GM21786 (cell line): ENCODE results near the gene SMPDL3B.
A peak's percentile ranks its signal among the peaks of the same experiment; 100 is the strongest.

Experiments used
- ATAC-seq: cut with Tn5 transposase; IDR thresholded peaks from one replicate; pipeline ENCODE4 v1.9.1; 2021; ENCODE audit not compliant: unreplicated experiment

SMPDL3B gene

DNA sequence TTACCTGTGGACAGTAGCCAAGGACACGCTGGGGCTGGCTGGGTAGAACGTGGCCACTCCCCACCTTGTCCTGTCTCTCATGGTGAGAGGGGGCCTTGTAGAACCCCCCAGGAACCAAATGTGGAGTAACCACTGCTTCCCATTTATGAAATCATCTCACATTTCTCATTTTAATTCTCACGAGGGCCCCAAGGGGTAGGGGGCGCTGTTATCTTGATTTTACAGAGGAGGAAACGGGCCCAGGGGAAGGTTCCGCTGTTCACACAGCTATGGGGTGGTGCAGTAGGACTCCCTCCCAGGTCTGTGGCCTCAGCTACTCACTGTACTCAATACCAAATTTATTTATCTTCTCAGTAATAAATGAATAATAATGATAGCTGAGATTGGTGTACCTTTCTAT is 5.5 kb downstream of the SMPDL3B start:
- ATAC-seq = no peak

DNA sequence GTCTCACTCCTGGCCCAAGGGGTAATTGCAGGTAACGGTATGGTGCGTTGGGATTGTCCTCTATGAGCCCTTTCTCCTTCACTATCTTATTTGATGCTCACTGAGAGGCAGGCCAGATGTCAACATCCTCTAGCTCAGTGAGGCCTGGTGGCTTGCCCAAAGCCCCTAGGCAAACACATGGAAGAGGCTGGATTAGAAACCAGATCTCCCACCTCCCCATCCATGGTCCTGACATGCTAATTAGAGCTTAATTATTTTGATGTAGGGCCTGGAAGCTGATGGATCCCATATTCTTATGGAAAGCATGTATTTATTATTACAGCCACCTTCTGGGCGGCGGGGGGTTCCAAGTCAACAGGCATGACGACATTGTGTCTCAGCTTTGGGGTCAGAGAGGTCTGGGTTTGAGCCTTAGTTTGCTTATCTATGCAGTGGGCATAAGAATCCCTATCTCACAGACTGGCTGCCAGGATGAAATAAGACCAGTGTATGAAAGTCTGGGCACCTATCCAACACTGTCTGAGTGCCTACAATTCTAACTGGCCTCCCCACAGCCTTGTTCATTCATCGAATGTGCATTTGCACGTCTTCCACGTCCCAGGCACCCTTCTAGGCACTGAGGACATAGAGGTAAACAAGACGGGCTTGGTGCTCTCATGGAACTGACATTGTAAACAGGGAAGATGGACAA is 6.2 kb downstream of the SMPDL3B start:
- no peak for ATAC-seq

DNA sequence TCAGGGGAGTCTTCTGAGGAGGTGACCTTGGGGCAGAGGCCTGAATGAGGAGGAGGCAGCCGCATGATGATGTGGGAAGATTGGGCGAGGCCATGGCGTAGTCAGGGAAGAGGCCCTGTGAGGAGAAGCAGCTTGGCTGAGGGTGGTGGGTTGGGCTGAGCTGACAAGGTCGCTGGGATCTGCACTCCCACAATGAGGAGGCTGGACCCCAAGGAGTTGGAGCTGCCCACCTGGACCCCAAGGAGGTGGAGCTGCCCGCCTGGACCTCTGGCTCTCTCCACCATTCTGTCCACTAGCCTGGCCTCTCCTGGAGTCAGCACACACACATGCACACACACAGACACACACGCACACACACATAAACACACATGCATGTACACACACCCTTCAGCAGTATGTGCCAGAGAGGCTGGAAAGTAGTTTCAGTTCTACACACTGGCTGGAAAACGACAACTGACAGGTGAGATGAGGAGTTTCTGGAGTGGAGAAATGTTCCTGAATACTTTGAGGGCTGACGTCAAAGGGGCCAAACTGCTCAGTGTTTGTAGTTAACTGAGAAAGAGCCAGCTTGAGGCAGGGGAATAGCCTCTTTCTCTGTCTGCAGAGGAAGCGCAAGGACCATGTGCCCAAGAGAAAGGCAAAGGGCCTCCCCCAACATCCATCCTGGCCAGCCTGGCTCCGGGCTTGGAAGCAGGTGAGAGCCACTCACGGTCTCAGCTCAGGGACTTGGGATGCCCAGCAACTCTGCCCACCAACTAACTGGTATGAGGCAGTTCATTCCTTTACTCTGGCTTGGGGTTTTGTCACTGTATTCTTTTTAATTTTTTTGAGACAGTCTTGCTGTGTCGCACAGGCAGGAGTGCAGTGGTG is 7.1 kb downstream of the SMPDL3B start:
- ATAC-seq = no peak

DNA sequence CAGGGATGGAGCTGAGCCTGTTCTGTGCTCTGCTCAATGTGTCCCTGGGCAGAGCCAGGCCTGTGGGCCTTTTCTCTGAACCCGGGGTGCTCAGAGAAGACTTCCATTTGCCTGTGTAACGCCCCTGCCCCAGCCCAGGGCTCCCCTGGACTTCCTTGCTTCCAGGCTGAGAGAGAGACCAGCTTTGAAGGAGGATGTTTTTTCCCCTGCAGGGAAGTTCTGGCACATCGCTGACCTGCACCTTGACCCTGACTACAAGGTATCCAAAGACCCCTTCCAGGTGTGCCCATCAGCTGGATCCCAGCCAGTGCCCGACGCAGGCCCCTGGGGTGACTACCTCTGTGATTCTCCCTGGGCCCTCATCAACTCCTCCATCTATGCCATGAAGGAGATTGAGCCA is 10.2 kb downstream of the SMPDL3B start:
- no peak for ATAC-seq

DNA sequence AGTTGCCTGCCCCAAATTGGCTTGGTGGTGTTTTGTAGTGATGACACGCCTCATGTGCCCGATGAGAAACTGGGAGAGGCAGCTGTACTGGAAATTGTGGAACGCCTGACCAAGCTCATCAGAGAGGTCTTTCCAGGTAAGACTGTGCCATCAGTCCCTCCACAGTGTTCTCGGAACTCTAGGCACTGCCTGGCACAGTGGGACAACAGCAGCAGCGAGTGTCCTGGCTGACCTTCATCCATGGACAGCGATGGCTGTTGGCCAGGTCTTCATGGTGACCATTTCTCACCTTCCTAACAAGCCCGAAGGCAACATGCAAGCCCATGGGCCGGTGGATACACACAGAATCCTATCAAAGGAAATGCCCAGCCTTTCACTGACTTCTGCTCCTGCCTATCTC is 14.2 kb downstream of the SMPDL3B start:
- no peak for ATAC-seq

DNA sequence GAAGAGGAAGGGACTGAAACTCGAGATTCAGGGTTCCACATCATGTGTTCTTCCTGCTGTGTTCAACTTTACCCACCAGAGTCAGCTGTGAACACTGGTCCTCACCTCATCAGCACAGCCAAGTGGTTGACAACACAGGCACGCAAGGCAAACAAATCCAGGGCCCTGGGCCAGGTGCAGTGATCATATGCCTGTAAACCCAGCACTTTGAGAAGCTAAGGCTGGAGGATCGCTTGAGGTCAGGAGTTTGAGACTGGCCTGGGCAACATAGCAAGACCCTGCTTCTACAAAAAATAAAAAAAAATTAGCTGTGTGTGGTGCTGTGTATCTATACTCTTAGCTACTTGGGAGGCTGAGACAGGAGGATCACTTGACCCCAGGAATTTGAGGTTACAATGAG is 16.6 kb downstream of the SMPDL3B start:
- ATAC-seq = no peak

DNA sequence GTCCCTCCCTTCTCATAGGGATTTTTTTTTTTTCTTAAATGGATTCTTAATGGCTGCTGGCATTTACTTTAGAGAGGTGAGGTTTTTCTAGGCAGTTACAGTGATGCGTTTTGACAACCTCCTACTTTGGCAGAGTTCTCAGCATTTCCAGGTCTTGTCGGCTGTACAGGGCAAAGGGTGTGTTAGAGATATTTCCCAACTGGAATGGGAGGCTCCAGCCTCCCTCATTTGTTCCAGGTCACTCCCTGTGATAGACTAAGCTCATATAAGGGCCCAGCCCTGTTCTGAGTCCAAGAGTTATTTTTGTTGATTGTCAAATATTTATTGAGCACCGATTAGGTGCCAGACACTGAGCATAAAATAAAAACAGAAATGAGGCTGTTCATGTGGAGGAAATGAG is 17.3 kb downstream of the SMPDL3B start:
- ATAC-seq = no peak

DNA sequence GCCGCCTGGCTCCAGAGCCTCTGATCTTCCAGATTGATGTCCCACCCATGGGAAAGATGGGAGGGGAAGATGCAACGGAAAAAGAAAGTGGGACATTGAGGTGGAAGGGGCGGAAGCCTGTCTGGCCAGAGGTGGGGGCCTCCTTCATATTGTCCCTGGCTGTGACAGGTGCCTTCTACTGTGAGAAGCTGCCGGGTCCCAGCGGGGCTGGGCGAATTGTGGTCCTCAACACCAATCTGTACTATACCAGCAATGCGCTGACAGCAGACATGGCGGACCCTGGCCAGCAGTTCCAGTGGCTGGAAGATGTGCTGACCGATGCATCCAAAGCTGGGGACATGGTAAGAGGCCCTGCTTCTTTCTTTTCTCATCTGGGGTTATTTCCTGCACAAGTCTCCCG is 19.4 kb downstream of the SMPDL3B start:
- ATAC-seq = no peak

DNA sequence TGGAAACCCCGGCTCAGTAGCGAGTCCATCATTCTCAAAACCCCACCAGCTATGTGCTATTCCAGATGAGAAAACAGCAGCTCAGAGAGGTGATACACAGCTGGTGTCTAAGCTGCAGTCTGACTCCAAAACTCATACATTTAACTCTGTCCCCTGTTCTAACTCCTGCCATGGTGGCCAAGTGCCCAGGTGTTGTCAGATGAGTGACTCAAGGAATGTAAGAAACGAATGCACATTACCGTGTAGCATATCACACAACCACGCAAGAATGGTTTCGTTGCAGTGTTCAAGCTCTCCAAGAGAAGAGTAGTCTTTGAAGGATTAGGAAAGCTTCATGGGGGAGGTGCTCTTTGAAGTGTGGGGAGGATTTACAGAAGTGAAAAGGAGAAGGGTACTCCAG is 20.3 kb downstream of the SMPDL3B start:
- ATAC-seq = no peak

DNA sequence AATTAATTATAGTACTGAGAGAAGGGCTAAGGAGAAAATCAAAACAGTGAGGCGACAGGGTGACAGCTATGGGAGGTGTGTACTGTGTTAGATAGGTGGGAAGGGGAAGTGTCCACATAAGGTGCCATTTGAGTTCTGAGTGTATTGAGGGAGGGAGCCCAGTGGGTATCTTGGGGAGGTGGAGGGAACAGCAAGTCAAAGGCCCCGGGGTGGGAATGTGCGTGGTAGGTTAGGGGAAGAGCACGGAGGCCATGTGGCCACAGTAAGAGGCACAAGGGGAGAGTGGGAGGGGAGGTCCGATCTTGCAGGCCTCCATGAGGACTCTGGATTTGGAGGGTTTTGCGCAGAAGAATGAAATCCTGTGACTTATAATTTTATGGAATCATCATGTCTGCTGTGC is 22.0 kb downstream of the SMPDL3B start:
- no peak for ATAC-seq

DNA sequence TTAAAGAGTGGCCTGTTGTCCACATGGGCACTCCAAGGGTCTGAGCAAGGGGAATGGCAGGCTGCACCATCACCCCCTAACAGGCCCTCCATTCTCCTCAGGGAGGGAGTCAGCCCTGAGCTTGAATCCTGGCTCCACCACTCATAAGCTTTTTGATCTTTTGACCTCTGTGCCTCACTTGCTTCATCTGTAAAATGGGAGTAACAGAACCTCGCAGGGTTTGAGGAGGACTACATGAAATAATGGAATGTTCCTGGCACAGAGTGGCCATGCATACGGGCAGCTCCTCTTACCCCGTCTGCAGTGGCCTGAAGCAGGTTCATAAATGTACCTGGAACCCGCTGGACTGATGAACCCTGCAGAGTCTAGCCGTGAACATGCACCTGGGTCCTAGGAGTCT is 22.9 kb downstream of the SMPDL3B start:
- ATAC-seq = no peak

DNA sequence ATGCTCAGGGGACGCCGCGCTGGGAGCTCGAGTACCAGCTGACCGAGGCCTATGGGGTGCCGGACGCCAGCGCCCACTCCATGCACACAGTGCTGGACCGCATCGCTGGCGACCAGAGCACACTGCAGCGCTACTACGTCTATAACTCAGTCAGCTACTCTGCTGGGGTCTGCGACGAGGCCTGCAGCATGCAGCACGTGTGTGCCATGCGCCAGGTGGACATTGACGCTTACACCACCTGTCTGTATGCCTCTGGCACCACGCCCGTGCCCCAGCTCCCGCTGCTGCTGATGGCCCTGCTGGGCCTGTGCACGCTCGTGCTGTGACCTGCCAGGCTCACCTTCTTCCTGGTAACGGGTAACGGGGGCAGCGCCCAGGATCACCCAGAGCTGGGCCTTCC is 23.7 kb downstream of the SMPDL3B start:
- ATAC-seq = no peak

DNA sequence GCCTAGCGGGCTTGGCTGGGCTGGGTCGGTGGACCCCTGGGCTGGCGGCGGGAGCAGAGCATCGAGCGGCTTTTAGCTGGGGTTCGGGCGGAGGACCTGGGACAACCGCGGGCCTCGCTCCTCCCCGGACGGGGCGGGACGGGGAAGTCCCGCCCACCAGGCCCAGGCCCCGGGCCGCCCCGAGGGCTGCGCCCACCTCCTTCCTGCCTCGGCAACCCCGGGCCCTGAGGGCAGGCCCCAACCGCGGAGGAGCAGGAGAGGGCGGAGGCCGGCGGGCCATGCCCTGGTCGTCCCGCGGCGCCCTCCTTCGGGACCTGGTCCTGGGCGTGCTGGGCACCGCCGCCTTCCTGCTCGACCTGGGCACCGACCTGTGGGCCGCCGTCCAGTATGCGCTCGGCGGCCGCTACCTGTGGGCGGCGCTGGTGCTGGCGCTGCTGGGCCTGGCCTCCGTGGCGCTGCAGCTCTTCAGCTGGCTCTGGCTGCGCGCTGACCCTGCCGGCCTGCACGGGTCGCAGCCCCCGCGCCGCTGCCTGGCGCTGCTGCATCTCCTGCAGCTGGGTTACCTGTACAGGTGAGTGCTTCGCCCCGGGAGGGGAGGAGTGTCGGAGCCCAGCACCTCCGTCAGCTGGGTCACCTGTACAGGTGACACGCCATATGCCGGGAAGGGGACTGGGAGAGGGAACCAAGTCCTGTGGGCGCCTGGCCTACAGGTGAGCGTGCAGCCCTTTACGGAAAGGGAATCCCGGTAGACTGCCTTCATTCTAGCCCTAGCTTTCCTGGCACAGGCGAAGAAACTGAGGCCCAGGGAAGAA is 25.2 kb downstream of the SMPDL3B start, which contains the start of gene XKR8:
TSS of gene XKR8 (plus strand) at position 182 of the 812 bp plus-strand sequence. CDS start at position 279, 97 bp downstream.
- peak; percentile 78 for ATAC-seq

DNA sequence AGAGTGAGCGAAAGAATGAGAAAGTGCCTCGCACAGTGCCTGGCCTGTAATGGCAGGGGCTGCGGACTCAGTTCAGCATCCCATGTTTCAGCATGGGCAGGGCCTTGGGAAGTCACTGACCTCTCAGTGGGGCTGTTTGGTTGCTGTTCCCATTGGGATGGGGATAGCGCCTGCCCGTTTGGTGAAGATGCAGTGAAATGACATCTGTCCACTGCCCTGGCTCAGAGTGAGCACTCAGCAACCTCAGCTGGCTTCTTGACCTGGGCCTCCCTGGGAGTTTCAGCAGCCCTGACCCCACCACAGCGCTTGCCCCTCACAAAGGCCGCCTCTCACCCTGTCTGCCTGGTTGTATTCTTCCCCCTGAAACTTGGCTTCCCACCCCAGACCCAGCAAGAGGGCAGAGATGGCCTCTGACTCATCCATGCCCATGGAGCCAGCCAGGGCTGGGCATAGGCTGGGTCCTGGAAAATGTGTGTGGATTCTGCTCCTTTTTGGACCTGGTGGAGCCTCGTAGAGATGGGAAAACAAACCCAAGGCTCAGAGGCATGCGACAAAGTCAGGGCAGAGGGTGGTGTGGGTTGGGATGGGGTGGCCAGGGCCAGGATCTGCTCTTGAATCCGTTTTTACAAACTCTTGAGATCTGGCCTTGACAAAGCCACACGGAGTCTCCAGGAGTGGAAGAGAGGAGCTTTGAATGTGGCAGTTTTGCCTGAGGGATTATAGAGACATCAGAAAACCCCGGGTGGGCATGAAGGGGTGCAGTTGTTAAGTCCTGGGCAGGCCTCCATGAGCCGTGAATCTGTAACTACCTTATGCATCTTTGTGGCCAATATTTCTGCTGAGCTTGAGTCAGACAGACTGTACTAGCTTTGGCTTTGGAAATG is 26.2 kb downstream of the SMPDL3B start:
- ATAC-seq = no peak

DNA sequence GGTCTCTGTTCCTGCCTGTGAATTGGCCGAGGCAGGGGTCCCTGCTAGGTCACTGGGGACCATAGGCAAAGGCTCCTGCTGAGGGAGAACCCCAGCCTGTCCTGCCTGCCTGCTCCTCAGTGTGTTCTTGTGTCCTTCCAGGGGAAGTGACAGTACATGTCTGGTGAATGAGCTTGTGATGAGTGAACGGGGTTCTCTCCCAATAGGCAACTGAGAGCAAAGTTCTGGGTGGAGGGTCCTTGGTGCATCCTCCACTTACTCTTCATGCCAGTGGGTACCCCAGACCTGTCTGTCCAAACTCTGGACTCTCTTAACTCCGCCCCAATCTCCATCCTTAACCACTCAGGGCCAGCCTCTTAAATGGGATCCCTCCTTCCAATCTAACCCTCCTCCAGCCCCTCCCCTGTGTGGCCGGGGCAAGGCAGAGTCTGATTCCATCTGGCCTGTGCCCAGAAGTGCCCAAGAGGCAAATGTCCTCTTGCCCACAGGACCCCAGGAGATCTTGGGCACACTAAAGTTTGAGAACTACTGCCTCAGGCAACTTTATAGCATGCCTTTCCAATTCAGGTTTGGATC is 26.9 kb downstream of the SMPDL3B start:
- ATAC-seq = no peak

DNA sequence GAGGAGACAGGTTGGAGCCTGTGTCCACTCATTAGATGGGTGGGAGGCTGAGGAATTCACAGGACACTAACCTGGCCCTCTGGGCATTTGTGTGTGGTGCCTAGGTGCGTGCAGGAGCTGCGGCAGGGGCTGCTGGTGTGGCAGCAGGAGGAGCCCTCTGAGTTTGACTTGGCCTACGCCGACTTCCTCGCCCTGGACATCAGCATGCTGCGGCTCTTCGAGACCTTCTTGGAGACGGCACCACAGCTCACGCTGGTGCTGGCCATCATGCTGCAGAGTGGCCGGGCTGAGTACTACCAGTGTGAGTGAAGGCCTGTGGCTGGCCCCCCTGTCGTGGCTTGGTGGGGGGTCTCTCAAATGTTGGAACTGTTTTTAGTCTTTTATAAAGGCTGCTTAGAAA is 28.6 kb downstream of the SMPDL3B start:
- no peak for ATAC-seq

DNA sequence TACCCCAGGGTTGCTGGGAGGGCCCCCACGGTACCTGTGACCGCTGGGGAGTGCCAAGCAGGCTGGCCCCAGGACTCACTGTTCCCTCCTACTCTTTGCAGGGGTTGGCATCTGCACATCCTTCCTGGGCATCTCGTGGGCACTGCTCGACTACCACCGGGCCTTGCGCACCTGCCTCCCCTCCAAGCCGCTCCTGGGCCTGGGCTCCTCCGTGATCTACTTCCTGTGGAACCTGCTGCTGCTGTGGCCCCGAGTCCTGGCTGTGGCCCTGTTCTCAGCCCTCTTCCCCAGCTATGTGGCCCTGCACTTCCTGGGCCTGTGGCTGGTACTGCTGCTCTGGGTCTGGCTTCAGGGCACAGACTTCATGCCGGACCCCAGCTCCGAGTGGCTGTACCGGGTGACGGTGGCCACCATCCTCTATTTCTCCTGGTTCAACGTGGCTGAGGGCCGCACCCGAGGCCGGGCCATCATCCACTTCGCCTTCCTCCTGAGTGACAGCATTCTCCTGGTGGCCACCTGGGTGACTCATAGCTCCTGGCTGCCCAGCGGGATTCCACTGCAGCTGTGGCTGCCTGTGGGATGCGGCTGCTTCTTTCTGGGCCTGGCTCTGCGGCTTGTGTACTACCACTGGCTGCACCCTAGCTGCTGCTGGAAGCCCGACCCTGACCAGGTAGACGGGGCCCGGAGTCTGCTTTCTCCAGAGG is 31.8 kb downstream of the SMPDL3B start:
- no peak for ATAC-seq

DNA sequence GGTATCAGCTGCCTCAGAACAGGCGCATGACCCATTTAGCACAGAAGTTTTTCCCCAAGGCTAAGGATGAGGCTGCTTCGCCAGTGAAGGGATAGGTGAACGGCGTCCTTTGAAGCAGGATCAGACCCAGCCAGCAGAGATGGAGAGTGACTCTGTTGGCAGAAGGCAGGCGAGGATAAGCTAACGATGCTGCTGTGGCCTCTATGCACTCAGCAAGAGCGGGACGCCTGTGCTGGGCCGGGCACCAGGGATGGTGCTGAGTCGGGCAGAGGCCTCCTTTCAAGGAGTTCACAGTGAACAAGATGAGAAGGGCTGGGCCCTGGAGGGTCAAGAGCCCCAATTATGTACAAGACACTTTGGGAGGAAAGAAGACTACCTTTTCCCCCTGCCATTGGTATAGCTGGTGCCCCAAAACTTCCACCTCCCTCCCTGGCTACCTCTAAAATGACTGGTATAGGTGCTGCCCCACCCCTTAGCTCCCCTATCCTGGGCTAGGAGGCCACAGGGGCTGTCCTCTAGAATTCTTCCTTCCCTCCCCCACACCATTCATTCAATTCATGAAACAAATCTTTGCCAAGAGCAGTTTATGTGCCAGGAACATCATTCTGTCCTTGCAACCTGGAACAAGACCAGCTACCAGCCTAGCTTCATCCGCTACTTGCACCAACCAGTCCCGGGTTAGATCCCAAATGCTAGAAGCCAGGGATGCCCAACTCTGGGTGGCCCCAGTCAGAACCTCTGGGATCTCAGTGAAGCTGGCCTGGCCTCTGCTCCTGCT is 32.5 kb downstream of the SMPDL3B start:
- no peak for ATAC-seq
